T-cell (primary cell): ENCODE data around the gene ITM2B. TPM values are rescaled to one million over a fixed set of nuclear protein-coding genes. Genes with fewer than 3 reads are reported as not detected.

Experiments
- ATAC-seq, 4 experiments: fragments of 200-7000 bp in 3 of 4; fragments of 150-1000 bp in 1 of 4; cut with Tn5 transposase; replicated peaks in 1 of 4; 1 replicate in 3 of 4; 2 replicates in 1 of 4; pipeline ENCODE4 v1.10.0; 2021; ENCODE audit warnings: moderate library complexity in 3 of 4, mild to moderate bottlenecking in 2 of 4, moderate number of reproducible peaks in 1 of 4
- CTCF ChIA-PET, 2 donors: fragments of 300-600 bp; sonication (Branson Sonifier 250); formaldehyde crosslinking; loops; one replicate each; lab custom pipeline; 2022; ENCODE audit warnings: antibody characterized with exemption in 2 of 2; lab: Charles Lee
- POLR2A ChIA-PET, 2 donors: fragments of 300-600 bp; sonication (Branson Sonifier 250); formaldehyde crosslinking; loops; one replicate each; lab custom pipeline; 2022; ENCODE audit warnings: antibody characterized with exemption in 2 of 2; lab: Charles Lee
- DNase-seq, 35 experiments: peaks; one replicate each; pipeline versions ENCODE4 v3.0.0 to v3.0.0-alpha.2; 2013 to 2023
- H3K27ac ChIP-seq: one replicate; pipeline ENCODE4 v1.5.1; 2013; ENCODE audit warnings: low read length
- H3K27me3 ChIP-seq, 2 experiments: replicated peaks in 1 of 2; 1 replicate in 1 of 2; 2 replicates in 1 of 2; pipeline versions ENCODE4 v1.6.1 to v1.7.0; 2013; ENCODE audit warnings: low read length in 1 of 2, mixed read lengths in 1 of 2; ENCODE audit not compliant: control insufficient read depth in 2 of 2, insufficient read depth in 2 of 2; ENCODE audit errors: extremely low read depth in 1 of 2
- H3K36me3 ChIP-seq, 2 donors: 1 replicate in 1 of 2; 2 replicates in 1 of 2; pipeline versions ENCODE4 v1.6.1 to v1.7.0; 2013; ENCODE audit warnings: low read length in 1 of 2; ENCODE audit not compliant: control insufficient read depth in 2 of 2, insufficient read depth in 1 of 2; ENCODE audit errors: extremely low read depth in 1 of 2
- H3K4me1 ChIP-seq, 2 experiments: 1 replicate in 1 of 2; 2 replicates in 1 of 2; pipeline versions ENCODE4 v1.6.1 to v1.7.0; 2013; ENCODE audit warnings: low read length in 2 of 2, mixed read lengths in 1 of 2; ENCODE audit not compliant: insufficient read depth in 2 of 2, control insufficient read depth in 1 of 2; ENCODE audit errors: extremely low read depth in 1 of 2
- H3K4me3 ChIP-seq, 2 donors: 1 replicate in 1 of 2; 2 replicates in 1 of 2; pipeline versions ENCODE4 v1.5.1 to v1.7.0; 2013; ENCODE audit warnings: mild to moderate bottlenecking in 2 of 2, low read length in 1 of 2, moderate library complexity in 1 of 2; ENCODE audit not compliant: control insufficient read depth in 1 of 2; ENCODE audit errors: extremely low read depth in 1 of 2
- H3K9me3 ChIP-seq: 2 replicates; pipeline ENCODE4 v1.7.0; 2013
- H3K27ac Mint-ChIP-seq, 2 donors: one replicate each; pipeline ENCODE4 v1.8.0; 2020 to 2021; ENCODE audit warnings: mild to moderate bottlenecking in 2 of 2, mixed read lengths in 2 of 2
- H3K27me3 Mint-ChIP-seq, 2 donors: one replicate each; pipeline ENCODE4 v1.8.0; 2021 to 2022; ENCODE audit warnings: mixed read lengths in 2 of 2
- H3K36me3 Mint-ChIP-seq: one replicate; pipeline ENCODE4 v1.8.0; 2021; ENCODE audit warnings: mixed read lengths
- H3K4me1 Mint-ChIP-seq, 3 donors: one replicate each; pipeline ENCODE4 v1.8.0; 2020 to 2022; ENCODE audit warnings: mixed read lengths in 3 of 3, mild to moderate bottlenecking in 1 of 3
- H3K4me3 Mint-ChIP-seq, 3 donors: one replicate each; pipeline ENCODE4 v1.8.0; 2020 to 2022; ENCODE audit warnings: mild to moderate bottlenecking in 3 of 3, mixed read lengths in 3 of 3, moderate library complexity in 3 of 3
- H3K9me3 Mint-ChIP-seq, 3 donors: one replicate each; pipeline ENCODE4 v1.8.0; 2020 to 2022; ENCODE audit warnings: mixed read lengths in 3 of 3
- WGBS: methylation state at CpG from one replicate; pipeline ENCODE4 v1.1.5; 2013; ENCODE audit warnings: missing lambda C conversion rate; ENCODE audit not compliant: insufficient coverage; 5-methylcytosine and 5-hydroxymethylcytosine counted together
- total RNA-seq, 35 experiments: library from RNA in 6 of 35; stranded (reverse) in 6 of 35; fragments of 120-200 nt in 1 of 35; gene quantifications; one replicate each; pipeline versions ENCODE4 v1.2.1 to v1.2.4 and lab custom pipeline; 2013 to 2026

ITM2B gene
- total RNA-seq, 5 donors from 2014 or later (not counting 1 experiment from before 2014, with no cell fraction given) = 347 to 539 (median 452) TPM

DNA sequence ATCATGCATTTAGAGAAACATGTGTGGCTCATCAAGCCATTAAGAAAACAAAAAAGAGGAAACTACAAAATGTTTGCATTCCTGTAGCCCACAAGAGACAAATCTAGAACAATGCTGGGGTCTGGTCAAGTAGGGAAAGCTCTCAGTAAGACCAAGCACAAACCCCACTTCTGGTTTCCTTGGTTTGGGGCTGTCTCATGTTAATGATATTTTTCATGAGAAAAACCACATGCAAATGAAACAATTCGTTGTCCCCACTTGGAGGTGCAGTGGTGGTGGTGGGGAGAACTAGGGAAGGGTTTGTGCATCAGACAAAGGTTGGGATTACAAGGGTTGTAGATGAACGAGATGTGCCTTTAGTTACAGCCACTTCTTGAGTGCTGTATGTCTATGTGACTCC, 63.5 kb downstream of the ITM2B start:
- no peak overlapping the region for H3K4me3 ChIP-seq
- DNase-seq (no peak), ATAC-seq (no peak)
- no peaks in the 10 kb centered on the region for H3K9me3 ChIP-seq
- no peak overlapping the region for H3K27ac Mint-ChIP-seq
- no peak overlapping the region for H3K27ac ChIP-seq
- no peaks in the 10 kb centered on the region for H3K36me3 Mint-ChIP-seq
- H3K4me1 Mint-ChIP-seq = no peaks in the 10 kb centered on the region
- H3K4me1 ChIP-seq = no peaks in the 10 kb centered on the region
- H3K36me3 ChIP-seq = no peaks in the 10 kb centered on the region
- H3K9me3 Mint-ChIP-seq = no peaks in the 10 kb centered on the region
- no peak overlapping the region for H3K4me3 Mint-ChIP-seq
- H3K27me3 Mint-ChIP-seq = no peaks in the 10 kb centered on the region
- ChIA-PET POLR2A (no interaction called here), CTCF (no interaction called here)
- 80% methylated on average over 1 of the region's 2 CpGs for WGBS
- no peaks in the 10 kb centered on the region for H3K27me3 ChIP-seq

DNA sequence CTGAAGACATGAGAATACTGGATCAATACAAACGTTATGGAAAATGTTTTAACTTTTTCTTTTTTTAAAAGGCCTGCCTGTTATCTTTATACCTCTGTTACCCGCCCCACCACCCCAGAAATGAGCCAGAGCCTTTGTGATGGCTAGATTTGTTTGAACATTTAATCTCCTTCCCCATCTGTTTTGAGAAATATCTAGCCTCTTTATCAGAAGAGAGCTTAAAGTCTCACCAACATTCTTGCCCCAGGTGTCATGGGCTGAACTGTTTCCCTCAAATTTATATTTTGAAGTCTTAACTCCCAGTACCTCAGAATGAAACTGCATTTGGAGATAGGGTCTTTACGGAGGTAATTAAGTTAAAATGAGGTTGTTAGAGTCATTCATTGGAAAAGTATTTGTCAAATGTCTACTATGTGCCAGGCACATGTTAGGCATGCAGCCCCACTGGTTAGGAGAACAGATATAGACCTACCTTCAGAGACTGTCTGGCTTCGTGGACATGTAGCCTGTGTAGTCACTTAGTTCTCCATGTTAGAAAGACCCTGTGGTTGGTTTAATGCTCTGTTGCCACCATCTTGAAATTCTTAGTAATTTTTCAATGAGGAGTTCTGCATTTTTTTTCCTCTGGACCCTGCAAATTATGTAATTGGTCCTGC, 64.3 kb downstream of the ITM2B start:
- no peaks in the 10 kb centered on the region for H3K36me3 Mint-ChIP-seq
- WGBS = 100% methylated on average over 1 of the region's 4 CpGs

DNA sequence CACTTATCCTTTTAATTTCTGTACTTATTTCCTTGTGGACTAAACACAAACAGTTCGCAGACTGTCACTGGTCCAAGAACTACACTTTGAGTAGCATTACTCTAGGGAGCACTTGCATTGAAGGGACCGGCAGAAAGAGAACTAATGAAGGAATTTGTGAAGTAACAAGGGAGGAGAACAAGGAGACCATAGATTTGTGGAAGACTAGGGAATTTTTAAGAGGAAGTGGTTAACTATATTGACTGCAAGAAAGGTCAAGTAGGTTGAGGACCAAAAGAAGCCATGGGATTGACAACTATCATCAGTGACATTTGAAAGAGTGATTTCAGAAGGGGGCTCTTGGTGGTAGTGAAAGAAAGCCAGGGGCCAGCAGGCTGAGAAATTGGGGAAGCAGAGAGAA, 66.6 kb downstream of the ITM2B start:
- POLR2A ChIA-PET = no interaction called here

More for the DNA sequence above, 64.3 kb downstream of the ITM2B start:
- Histone ChIP-seq H3K4me1 (no peaks in the 10 kb centered on the region), H3K36me3 (no peaks in the 10 kb centered on the region), H3K27ac (no peak overlapping the region), H3K4me3 (no peak overlapping the region), H3K9me3 (no peaks in the 10 kb centered on the region), H3K27me3 (no peaks in the 10 kb centered on the region)
- peaks cover under 1% of the 10 kb centered on the region in 3 donors for H3K4me1 Mint-ChIP-seq
- H3K27me3 Mint-ChIP-seq = no peaks in the 10 kb centered on the region
- H3K9me3 Mint-ChIP-seq = no peaks in the 10 kb centered on the region
- ChIA-PET CTCF (interaction anchor here in 1 of 2 donors (0.7 kb wide), 1 partner anchor 41 kb away, joined by 3 read pairs; no protein-coding TSS in a partner anchor), POLR2A (no interaction called here)
- H3K4me3 Mint-ChIP-seq = no peak overlapping the region
- ATAC-seq (no peak), DNase-seq (no peak)
- H3K27ac Mint-ChIP-seq = no peak overlapping the region

DNA sequence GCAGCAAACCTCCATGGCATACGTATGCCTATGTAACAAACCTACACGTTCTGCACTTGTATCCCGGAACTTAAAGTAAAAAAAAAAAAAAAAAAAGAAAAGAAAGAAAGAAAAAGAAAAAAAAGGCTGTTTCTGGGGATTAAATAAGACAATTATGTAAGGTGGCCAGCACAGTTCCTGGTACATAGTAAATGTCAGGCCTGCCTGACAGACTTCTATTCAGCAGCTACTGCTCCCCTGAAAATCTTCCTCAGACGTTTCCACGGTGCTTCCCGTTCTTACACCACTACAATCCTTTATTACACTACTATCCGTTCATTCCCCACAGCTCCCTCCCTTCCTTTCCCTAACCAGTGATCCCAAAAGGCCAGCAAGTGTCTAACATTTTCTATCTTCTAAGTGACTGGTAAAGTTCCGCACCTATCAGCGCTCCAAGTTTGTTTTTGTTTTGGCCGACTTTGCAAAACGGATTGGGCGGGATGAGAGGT, 69.9 kb downstream of the ITM2B start:
- H3K27me3 Mint-ChIP-seq = no peaks in the 10 kb centered on the region
- Histone ChIP-seq H3K4me1 (peaks cover 11 to 16% of the 10 kb centered on the region in 2 experiments), H3K36me3 (no peaks in the 10 kb centered on the region), H3K4me3 (peak overlapping the region; percentile 96 to 98), H3K27me3 (no peaks in the 10 kb centered on the region), H3K9me3 (no peaks in the 10 kb centered on the region), H3K27ac (peak overlapping the region; percentile 99)
- peak overlapping the region; percentile 90 to 98 for H3K27ac Mint-ChIP-seq
- 1% methylated on average over 9 of the region's 12 CpGs for WGBS
- CTCF ChIA-PET = interaction anchor here (0.6 to 1.2 kb wide), 5 partner anchors 50 to 1275 kb away, joined by 3 to 4 read pairs (median 3); no protein-coding TSS in a partner anchor
- peaks cover 29 to 38% (median 33%) of the 10 kb centered on the region in 3 donors for H3K4me1 Mint-ChIP-seq
- H3K9me3 Mint-ChIP-seq = no peaks in the 10 kb centered on the region
- POLR2A ChIA-PET = interaction anchor here (0.7 to 1.0 kb wide), 3 partner anchors 68 to 230 kb away, joined by 3 to 10 read pairs (median 3); partner anchors contain the start of gene RCBTB2 (in 1 of the 2)
- peaks cover 10% of the 10 kb centered on the region for H3K36me3 Mint-ChIP-seq
- ATAC-seq (peak in 2 of 4 experiments; percentile 17 to 22), DNase-seq (no peak)
- H3K4me3 Mint-ChIP-seq = peak overlapping the region; percentile 94 to 97 (median 95)

More for the DNA sequence above, 66.6 kb downstream of the ITM2B start:
- no peak overlapping the region for H3K27ac Mint-ChIP-seq
- no peak for DNase-seq
- no peaks in the 10 kb centered on the region for H3K9me3 ChIP-seq
- peaks cover 9 to 12% (median 12%) of the 10 kb centered on the region in 3 donors for H3K4me1 Mint-ChIP-seq
- ATAC-seq = no peak
- no peak overlapping the region for H3K4me3 Mint-ChIP-seq
- H3K36me3 Mint-ChIP-seq = peaks cover under 1% of the 10 kb centered on the region
- H3K9me3 Mint-ChIP-seq = no peaks in the 10 kb centered on the region
- no peak overlapping the region for H3K27ac ChIP-seq
- H3K27me3 ChIP-seq = no peaks in the 10 kb centered on the region
- H3K36me3 ChIP-seq = no peaks in the 10 kb centered on the region
- H3K4me1 ChIP-seq = peaks cover 2 to 6% of the 10 kb centered on the region in 2 experiments
- H3K27me3 Mint-ChIP-seq = no peaks in the 10 kb centered on the region
- no peak overlapping the region for H3K4me3 ChIP-seq
- whole genome bisulfite sequencing = 100% methylated on average over 1 of the region's 2 CpGs
- CTCF ChIA-PET = no interaction called here

DNA sequence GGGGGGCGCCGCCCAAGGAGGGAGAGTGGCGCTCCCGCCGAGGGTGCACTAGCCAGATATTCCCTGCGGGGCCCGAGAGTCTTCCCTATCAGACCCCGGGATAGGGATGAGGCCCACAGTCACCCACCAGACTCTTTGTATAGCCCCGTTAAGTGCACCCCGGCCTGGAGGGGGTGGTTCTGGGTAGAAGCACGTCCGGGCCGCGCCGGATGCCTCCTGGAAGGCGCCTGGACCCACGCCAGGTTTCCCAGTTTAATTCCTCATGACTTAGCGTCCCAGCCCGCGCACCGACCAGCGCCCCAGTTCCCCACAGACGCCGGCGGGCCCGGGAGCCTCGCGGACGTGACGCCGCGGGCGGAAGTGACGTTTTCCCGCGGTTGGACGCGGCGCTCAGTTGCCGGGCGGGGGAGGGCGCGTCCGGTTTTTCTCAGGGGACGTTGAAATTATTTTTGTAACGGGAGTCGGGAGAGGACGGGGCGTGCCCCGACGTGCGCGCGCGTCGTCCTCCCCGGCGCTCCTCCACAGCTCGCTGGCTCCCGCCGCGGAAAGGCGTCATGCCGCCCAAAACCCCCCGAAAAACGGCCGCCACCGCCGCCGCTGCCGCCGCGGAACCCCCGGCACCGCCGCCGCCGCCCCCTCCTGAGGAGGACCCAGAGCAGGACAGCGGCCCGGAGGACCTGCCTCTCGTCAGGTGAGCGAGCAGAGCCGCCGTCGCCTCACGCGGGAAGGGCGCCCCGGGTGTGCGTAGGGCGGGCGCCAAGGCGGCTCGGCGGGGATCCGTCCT, 70.5 kb downstream of the ITM2B start, which contains the start of gene RB1:
TSS of gene RB1 (plus strand) at position 393 of the 784 bp plus-strand sequence. CDS start at position 555, 162 bp downstream.
- Histone ChIP-seq H3K9me3 (no peaks in the 10 kb centered on the region), H3K36me3 (no peaks in the 10 kb centered on the region), H3K4me3 (peak within 1 kb of the TSS; percentile 96 to 98), H3K27me3 (no peaks in the 10 kb centered on the region), H3K27ac (peak within 1 kb of the TSS; percentile 99), H3K4me1 (peaks cover 11 to 16% of the 10 kb centered on the region in 2 experiments)
- Mint-ChIP-seq H3K27ac (peak within 1 kb of the TSS; percentile 95 to 98), H3K4me1 (peaks cover 31 to 39% (median 33%) of the 10 kb centered on the region in 3 donors), H3K27me3 (no peaks in the 10 kb centered on the region), H3K4me3 (peak within 1 kb of the TSS; percentile 94 to 97 (median 95)), H3K9me3 (no peaks in the 10 kb centered on the region), H3K36me3 (peaks cover 12% of the 10 kb centered on the region)
- ChIA-PET CTCF (interaction anchor here in 1 of 2 donors (0.6 kb wide), 1 partner anchor 179 kb away, joined by 3 read pairs; no protein-coding TSS in a partner anchor), POLR2A (interaction anchor here (0.7 to 0.9 kb wide), 2 partner anchors 68 to 185 kb away, joined by 3 to 10 read pairs; no protein-coding TSS in a partner anchor)
- DNase-seq = peak; percentile 72 to 96 (median 88)
- peak; percentile 77 to 86 (median 84) for ATAC-seq
- under 1% methylated on average over 88 of the region's 96 CpGs for WGBS
